Body of pancreas (tissue), 4 donors: ENCODE results near the gene FOXK1.

Source experiments
- POLR2A ChIP-seq, 3 donors: fragments of 450-650 bp; IDR thresholded peaks; one replicate each; pipeline ENCODE4 v1.6.1; 2016; ENCODE audit warnings: antibody characterized with exemption in 3 of 3, mild to moderate bottlenecking in 2 of 3
- TF ChIP-seq, protein P1 (sequence below), 7 experiments: fragments of 450-650 bp in 4 of 7; fragments of 200-600 bp in 3 of 7; sonication (generic) in 3 of 7; IDR thresholded peaks; one replicate each; pipeline ENCODE4 v1.5.1; 2016 to 2019; ENCODE audit warnings: antibody characterized with exemption in 7 of 7

DNA sequence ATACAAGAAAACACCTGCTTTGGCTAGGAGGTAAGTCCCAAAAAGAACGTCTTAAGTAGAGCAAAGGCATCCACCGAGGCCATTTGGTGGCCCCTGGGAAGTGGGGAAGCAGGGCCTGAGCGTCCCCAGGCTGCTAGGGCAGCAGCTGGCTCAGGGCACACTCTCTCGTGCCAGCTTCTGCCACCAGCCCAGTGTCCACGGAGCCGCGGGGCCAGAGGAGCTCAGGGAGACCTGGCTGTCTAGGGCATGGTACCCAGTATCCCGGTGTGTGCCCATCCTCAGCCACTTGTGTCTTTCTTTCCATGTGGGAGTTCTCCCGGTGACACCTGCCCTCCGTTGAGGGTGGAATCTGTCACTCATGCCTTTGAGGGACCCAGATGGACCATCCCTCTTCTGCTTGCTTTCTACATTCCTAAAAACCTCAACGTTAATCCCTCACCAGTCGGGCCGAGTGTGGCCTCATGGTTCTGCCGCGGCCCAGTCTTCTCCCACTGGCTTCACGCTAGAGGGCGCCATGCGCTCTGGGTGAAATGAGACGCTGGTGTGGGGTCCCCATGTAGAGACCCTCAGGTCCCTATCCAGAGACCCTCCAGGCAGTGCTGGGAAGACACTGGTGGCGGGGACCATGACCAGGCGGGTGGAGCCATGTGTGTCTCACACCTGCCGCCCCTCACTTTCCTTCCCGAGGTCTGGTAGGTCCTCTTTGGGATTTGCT is 83.8 kb downstream of the FOXK1 start:
- TF ChIP-seq, protein P1, sequence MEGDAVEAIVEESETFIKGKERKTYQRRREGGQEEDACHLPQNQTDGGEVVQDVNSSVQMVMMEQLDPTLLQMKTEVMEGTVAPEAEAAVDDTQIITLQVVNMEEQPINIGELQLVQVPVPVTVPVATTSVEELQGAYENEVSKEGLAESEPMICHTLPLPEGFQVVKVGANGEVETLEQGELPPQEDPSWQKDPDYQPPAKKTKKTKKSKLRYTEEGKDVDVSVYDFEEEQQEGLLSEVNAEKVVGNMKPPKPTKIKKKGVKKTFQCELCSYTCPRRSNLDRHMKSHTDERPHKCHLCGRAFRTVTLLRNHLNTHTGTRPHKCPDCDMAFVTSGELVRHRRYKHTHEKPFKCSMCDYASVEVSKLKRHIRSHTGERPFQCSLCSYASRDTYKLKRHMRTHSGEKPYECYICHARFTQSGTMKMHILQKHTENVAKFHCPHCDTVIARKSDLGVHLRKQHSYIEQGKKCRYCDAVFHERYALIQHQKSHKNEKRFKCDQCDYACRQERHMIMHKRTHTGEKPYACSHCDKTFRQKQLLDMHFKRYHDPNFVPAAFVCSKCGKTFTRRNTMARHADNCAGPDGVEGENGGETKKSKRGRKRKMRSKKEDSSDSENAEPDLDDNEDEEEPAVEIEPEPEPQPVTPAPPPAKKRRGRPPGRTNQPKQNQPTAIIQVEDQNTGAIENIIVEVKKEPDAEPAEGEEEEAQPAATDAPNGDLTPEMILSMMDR (IDR thresholded peaks at IDR 0.05) = no peak
- no peak for TF ChIP-seq POLR2A (IDR thresholded peaks at IDR 0.05)
